Progenitor cell of endocrine pancreas (in vitro differentiated cells): ENCODE measurements around the gene CD93. TPM values are rescaled to one million over a fixed set of nuclear protein-coding genes. Genes with fewer than 3 reads are reported as not detected.

Experiments
- DNase-seq: peaks from one replicate; pipeline ENCODE4 v3.0.0; 2021; ENCODE audit warnings: low spot score; ENCODE audit not compliant: unreplicated experiment
- H3K27ac Mint-ChIP-seq: 2 replicates; pipeline ENCODE4 v1.8.0; 2021; ENCODE audit warnings: mild to moderate bottlenecking, moderate library complexity, mixed read lengths
- H3K27me3 Mint-ChIP-seq: 2 replicates; pipeline ENCODE4 v1.8.0; 2021; ENCODE audit warnings: mixed read lengths
- H3K36me3 Mint-ChIP-seq: 2 replicates; pipeline ENCODE4 v1.8.0; 2022; ENCODE audit warnings: mixed read lengths; ENCODE audit not compliant: insufficient read depth
- H3K4me1 Mint-ChIP-seq: 2 replicates; pipeline ENCODE4 v1.8.0; 2021; ENCODE audit warnings: low read depth, mixed read lengths
- H3K4me3 Mint-ChIP-seq: 2 replicates; pipeline ENCODE4 v1.8.0; 2021; ENCODE audit warnings: low read depth, mild to moderate bottlenecking, moderate library complexity, mixed read lengths
- H3K9me3 Mint-ChIP-seq: 2 replicates; pipeline ENCODE4 v1.8.0; 2021; ENCODE audit warnings: low read depth, mixed read lengths
- CTCF ChIP-seq: fragments of 200-600 bp; sonication (generic); IDR thresholded peaks from one replicate; pipeline ENCODE4 v1.5.0; 2021; ENCODE audit warnings: antibody characterized with exemption, mild to moderate bottlenecking; ENCODE audit not compliant: unreplicated experiment
- total RNA-seq: library from RNA; stranded (reverse); gene quantifications from 2 replicates; pipeline ENCODE4 v1.2.1, GENCODE V29; 2021

The CD93 gene
- total RNA-seq, 1 donor from 2014 or later, result not detected

- peaks cover 27% of the 10 kb centered on the region for H3K4me1 Mint-ChIP-seq
- no peaks in the 10 kb centered on the region for H3K36me3 Mint-ChIP-seq
- no peaks in the 10 kb centered on the region for H3K9me3 Mint-ChIP-seq
- DNase-seq, result no peak
- H3K27ac Mint-ChIP-seq, result no peak overlapping the region
- peaks cover 52% of the 10 kb centered on the region for H3K27me3 Mint-ChIP-seq
- H3K4me3 Mint-ChIP-seq, result no peak overlapping the region
- TF ChIP-seq CTCF, result no peak
These were observed 2.7 kb upstream of the CD93 start for GRCh38 chr20:23088866-23089265.

GRCh38 chr20:23087587-23088251, 1.6 kb upstream of the CD93 start:
- no peaks in the 10 kb centered on the region for H3K36me3 Mint-ChIP-seq
- H3K9me3 Mint-ChIP-seq, result no peaks in the 10 kb centered on the region
- TF ChIP-seq CTCF, result no peak
- peaks cover 24% of the 10 kb centered on the region for H3K4me1 Mint-ChIP-seq
- no peak for DNase-seq
- no peak overlapping the region for H3K27ac Mint-ChIP-seq
- H3K4me3 Mint-ChIP-seq, result no peak overlapping the region
- H3K27me3 Mint-ChIP-seq, result peaks cover 55% of the 10 kb centered on the region

- DNase-seq, result no peak
- Mint-ChIP-seq H3K9me3 (no peaks in the 10 kb centered on the region), H3K27me3 (peaks cover 60% of the 10 kb centered on the region), H3K4me3 (no peak overlapping the region), H3K27ac (no peak overlapping the region), H3K36me3 (no peaks in the 10 kb centered on the region), H3K4me1 (peaks cover 17% of the 10 kb centered on the region)
- TF ChIP-seq CTCF, result no peak
These were observed 847 bp upstream of the CD93 start for GRCh38 chr20:23086931-23087411.

GRCh38 chr20:23085436-23086055, 578 bp downstream of the CD93 start:
- Mint-ChIP-seq H3K9me3 (no peaks in the 10 kb centered on the region), H3K27ac (no peak overlapping the region)
- no peak for TF ChIP-seq CTCF

GRCh38 chr20:23084845-23085365, 1.2 kb downstream of the CD93 start:
- no peaks in the 10 kb centered on the region for H3K36me3 Mint-ChIP-seq
- TF ChIP-seq CTCF, result no peak
- peaks cover 63% of the 10 kb centered on the region for H3K27me3 Mint-ChIP-seq
- H3K27ac Mint-ChIP-seq, result no peak overlapping the region
- H3K9me3 Mint-ChIP-seq, result no peaks in the 10 kb centered on the region
- DNase-seq, result no peak
- H3K4me1 Mint-ChIP-seq, result peaks cover 12% of the 10 kb centered on the region
- no peak overlapping the region for H3K4me3 Mint-ChIP-seq

More at GRCh38 chr20:23085436-23086055, 578 bp downstream of the CD93 start:
- Mint-ChIP-seq H3K4me1 (peaks cover 15% of the 10 kb centered on the region), H3K36me3 (no peaks in the 10 kb centered on the region), H3K4me3 (no peak overlapping the region), H3K27me3 (peaks cover 68% of the 10 kb centered on the region)
- DNase-seq, result no peak
